Measurements from ENCODE around the gene FXYD2. TPM values are rescaled to one million over a fixed set of nuclear protein-coding genes. Genes with fewer than 3 reads are reported as not detected.

The FXYD2 gene
- total RNA-seq, 4 donors from 2014 or later = not detected

- Histone ChIP-seq H3K36me3 (no peaks in the 10 kb centered on the region), H3K9me3 (no peaks in the 10 kb centered on the region), H3K27ac (no peak overlapping the region), H3K4me1 (peaks cover 43% of the 10 kb centered on the region), H3K27me3 (peaks cover 44% of the 10 kb centered on the region), H3K4me3 (no peak overlapping the region)
- WGBS = 75% methylated on average over 4 of the region's 5 CpGs
- DNase-seq (ENCODE audit: low spot score in 2 of 2) = no peak
- TF ChIP-seq CTCF (IDR thresholded peaks at IDR 0.05) (no peak), EP300 (IDR thresholded peaks at IDR 0.05) (no peak), POLR2A (IDR thresholded peaks at IDR 0.05) (no peak), POLR2AphosphoS5 (IDR thresholded peaks at IDR 0.05) (no peak)
These were observed 47.2 kb upstream of the FXYD2 start for GRCh38 chr11:117871784-117872183.

GRCh38 chr11:117871160-117871559, 46.6 kb upstream of the FXYD2 start:
- Histone ChIP-seq H3K36me3 (no peaks in the 10 kb centered on the region), H3K4me1 (peaks cover 37% of the 10 kb centered on the region), H3K9me3 (no peaks in the 10 kb centered on the region), H3K27me3 (peaks cover 38% of the 10 kb centered on the region), H3K27ac (no peak overlapping the region), H3K4me3 (no peak overlapping the region)
- DNase-seq (ENCODE audit: low spot score in 2 of 2) = no peak
- no peak for TF ChIP-seq EP300 (IDR thresholded peaks at IDR 0.05)
- TF ChIP-seq CTCF (IDR thresholded peaks at IDR 0.05) = no peak
- no peak for TF ChIP-seq POLR2A (IDR thresholded peaks at IDR 0.05)
- TF ChIP-seq POLR2AphosphoS5 (IDR thresholded peaks at IDR 0.05) = no peak
- 63% methylated on average over 18 of the region's 18 CpGs for WGBS

- no peak for TF ChIP-seq EP300 (IDR thresholded peaks at IDR 0.05)
- no peak for TF ChIP-seq CTCF (IDR thresholded peaks at IDR 0.05)
- TF ChIP-seq POLR2AphosphoS5 (IDR thresholded peaks at IDR 0.05) = no peak
- TF ChIP-seq POLR2A (IDR thresholded peaks at IDR 0.05) = no peak
- WGBS = 78% methylated on average over 9 of the region's 9 CpGs
These were observed 45.8 kb upstream of the FXYD2 start for GRCh38 chr11:117870103-117870952.

GRCh38 chr11:117869604-117870003, 45.1 kb upstream of the FXYD2 start:
- Histone ChIP-seq H3K36me3 (no peaks in the 10 kb centered on the region), H3K27ac (no peak overlapping the region), H3K9me3 (no peaks in the 10 kb centered on the region), H3K4me1 (peaks cover 22% of the 10 kb centered on the region), H3K4me3 (no peak overlapping the region), H3K27me3 (peaks cover 22% of the 10 kb centered on the region)
- no peak for DNase-seq (ENCODE audit: low spot score in 2 of 2)
- WGBS = 63% methylated on average over 4 of the region's 4 CpGs
- TF ChIP-seq EP300 (IDR thresholded peaks at IDR 0.05) (no peak), POLR2A (IDR thresholded peaks at IDR 0.05) (no peak), CTCF (IDR thresholded peaks at IDR 0.05) (no peak), POLR2AphosphoS5 (IDR thresholded peaks at IDR 0.05) (no peak)

More at GRCh38 chr11:117870103-117870952, 45.8 kb upstream of the FXYD2 start:
- H3K4me3 ChIP-seq = no peak overlapping the region
- no peaks in the 10 kb centered on the region for H3K9me3 ChIP-seq
- no peak overlapping the region for H3K27ac ChIP-seq
- peaks cover 30% of the 10 kb centered on the region for H3K27me3 ChIP-seq
- DNase-seq (ENCODE audit: low spot score in 2 of 2) = no peak
- peaks cover 29% of the 10 kb centered on the region for H3K4me1 ChIP-seq
- H3K36me3 ChIP-seq = no peaks in the 10 kb centered on the region

GRCh38 chr11:117868815-117869561, 44.4 kb upstream of the FXYD2 start:
- DNase-seq (ENCODE audit: low spot score in 2 of 2) = no peak
- peaks cover 20% of the 10 kb centered on the region for H3K4me1 ChIP-seq
- WGBS = 89% methylated on average over 12 of the region's 17 CpGs
- no peak overlapping the region for H3K27ac ChIP-seq
- TF ChIP-seq POLR2AphosphoS5 (IDR thresholded peaks at IDR 0.05) (no peak), POLR2A (IDR thresholded peaks at IDR 0.05) (no peak), EP300 (IDR thresholded peaks at IDR 0.05) (no peak), CTCF (IDR thresholded peaks at IDR 0.05) (no peak)
- no peaks in the 10 kb centered on the region for H3K36me3 ChIP-seq
- H3K4me3 ChIP-seq = no peak overlapping the region
- peaks cover 16% of the 10 kb centered on the region for H3K27me3 ChIP-seq
- H3K9me3 ChIP-seq = no peaks in the 10 kb centered on the region

Measured in suprapubic skin (tissue), 4 donors.